Measurements from ENCODE around the gene ACBD5.
A peak's percentile ranks its signal among the peaks of the same experiment; 100 is the strongest.
"Not testable (repeated sequence)": the region's sequence is repeated elsewhere in the genome, so short reads cannot be mapped to it uniquely, and the experiment has no call there.

ACBD5 gene

DNA sequence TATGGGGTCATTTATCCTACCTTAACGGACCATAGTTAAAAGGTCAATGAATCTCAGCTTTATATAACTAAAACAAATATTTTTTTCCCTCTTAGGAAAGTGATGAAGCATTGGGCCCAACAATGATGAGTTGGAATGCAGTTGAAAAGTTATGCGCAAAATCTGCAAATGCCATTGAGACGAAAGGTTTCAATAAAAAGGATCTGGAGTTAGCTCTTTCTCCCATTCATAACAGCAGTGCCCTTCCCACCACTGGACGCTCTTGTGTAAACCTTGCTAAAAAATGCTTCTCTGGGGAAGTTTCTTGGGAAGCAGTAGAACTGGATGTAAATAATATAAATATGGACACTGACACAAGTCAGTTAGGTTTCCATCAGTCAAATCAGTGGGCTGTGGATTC is 70.7 kb downstream of the ACBD5 start:
- TF ChIP-seq, protein P1, sequence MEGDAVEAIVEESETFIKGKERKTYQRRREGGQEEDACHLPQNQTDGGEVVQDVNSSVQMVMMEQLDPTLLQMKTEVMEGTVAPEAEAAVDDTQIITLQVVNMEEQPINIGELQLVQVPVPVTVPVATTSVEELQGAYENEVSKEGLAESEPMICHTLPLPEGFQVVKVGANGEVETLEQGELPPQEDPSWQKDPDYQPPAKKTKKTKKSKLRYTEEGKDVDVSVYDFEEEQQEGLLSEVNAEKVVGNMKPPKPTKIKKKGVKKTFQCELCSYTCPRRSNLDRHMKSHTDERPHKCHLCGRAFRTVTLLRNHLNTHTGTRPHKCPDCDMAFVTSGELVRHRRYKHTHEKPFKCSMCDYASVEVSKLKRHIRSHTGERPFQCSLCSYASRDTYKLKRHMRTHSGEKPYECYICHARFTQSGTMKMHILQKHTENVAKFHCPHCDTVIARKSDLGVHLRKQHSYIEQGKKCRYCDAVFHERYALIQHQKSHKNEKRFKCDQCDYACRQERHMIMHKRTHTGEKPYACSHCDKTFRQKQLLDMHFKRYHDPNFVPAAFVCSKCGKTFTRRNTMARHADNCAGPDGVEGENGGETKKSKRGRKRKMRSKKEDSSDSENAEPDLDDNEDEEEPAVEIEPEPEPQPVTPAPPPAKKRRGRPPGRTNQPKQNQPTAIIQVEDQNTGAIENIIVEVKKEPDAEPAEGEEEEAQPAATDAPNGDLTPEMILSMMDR (IDR thresholded peaks at IDR 0.05) = no peak
- DNase-seq (ENCODE audit: low spot score) = no peak
- H3K27ac ChIP-seq = no peak overlapping the region

DNA sequence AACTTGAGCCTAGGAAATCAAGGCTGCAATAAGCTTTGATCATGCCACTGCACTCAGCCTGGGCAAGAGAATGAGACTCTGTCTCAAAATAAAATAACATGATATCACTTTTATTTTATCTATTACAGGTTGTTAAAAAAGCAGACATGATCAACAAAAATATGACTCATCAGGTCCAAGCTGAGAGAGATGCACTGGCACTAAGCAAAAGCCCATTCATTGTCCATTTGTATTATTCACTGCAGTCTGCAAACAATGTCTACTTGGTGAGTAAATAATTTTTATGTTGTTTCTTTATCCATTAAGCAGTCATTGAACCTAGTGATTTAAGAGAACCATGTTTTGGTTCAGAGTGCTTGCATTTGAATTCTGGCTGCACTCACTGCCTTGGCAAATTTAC is 82.2 kb downstream of the ACBD5 start:
- Histone ChIP-seq H3K27ac (no peak overlapping the region), H3K4me3 (no peak overlapping the region)
- DNase-seq (ENCODE audit: low spot score) = no peak
- TF ChIP-seq, protein P1 (IDR thresholded peaks at IDR 0.05) = no peak

More for the DNA sequence above, 70.7 kb downstream of the ACBD5 start:
- no peak overlapping the region for H3K4me3 ChIP-seq

DNA sequence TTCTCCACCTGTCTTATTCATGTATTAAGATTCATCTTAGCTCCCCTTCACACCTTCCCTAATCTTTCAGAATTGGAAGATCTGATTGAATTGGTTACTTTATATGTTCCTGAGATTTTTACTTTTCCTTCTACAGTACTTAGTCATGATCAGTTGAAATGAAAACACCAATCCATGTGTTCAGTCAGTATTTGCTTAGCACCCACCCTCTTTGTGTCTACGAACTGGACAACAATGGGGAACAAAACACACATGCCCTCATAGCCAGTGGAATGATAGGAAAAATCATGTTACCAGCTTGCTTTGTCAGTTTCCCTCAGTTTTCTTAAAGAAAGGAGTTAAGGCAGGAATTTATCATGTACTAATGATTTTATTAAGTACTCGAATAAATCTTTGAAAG is 83.4 kb downstream of the ACBD5 start:
- TF ChIP-seq, protein P1 (IDR thresholded peaks at IDR 0.05) = no peak
- no peak for DNase-seq (ENCODE audit: low spot score)
- H3K4me3 ChIP-seq = no peak overlapping the region
- no peak overlapping the region for H3K27ac ChIP-seq

DNA sequence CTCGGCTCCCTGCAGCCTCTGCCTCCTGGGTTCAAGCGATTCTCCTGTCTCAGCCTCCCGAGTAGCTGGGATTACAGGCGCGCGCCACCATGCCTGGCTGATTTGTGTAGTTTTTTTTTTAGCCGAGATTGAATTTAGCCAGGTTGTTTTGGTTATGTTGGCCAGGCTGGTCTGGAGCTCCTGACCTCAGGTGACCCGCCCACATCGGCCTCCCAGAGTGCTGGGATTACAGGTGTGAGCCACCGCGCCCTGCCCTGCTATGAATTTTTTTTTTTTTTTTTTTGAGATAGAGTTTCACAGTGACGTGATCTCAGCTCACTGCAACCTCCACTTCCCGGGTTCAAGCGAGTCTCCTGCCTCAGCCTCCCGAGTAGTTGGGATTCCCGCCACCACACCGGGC is 84.0 kb downstream of the ACBD5 start:
- H3K27ac ChIP-seq = peak overlapping the region in 1 of 2 donors; percentile 98
- H3K4me3 ChIP-seq = peak overlapping the region; percentile 89
- not testable (repeated sequence) for DNase-seq (ENCODE audit: low spot score)

DNA sequence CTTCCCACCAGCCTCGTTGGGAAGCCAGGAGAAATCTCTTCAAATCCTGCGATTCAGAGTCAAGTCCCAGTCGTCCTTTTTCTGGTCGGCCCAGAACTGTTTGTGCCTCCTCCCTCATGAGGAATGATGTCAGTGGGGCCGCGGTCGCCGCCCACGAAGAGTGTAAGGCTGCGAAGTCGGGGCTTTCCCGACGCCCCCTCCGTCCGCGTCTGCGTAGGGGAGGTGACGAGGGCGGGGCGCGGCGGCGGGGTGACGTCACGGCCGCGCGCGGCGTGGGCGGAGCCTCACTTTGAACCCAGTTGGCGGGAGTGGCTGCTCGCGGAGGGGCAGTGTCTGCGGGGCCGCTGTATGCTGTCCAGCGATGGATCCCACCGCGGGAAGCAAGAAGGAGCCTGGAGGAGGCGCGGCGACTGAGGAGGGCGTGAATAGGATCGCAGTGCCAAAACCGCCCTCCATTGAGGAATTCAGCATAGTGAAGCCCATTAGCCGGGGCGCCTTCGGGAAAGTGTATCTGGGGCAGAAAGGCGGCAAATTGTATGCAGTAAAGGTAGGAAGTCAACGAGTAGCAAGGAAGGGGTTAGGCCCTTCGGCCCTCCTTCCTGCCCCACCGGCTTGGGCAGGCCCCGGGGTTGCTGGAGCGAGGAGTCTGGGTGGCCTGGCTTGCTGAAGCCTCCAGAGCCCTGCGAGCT is 85.4 kb downstream of the ACBD5 start, which contains the start of gene MASTL:
TSS of gene MASTL (plus strand) at position 287 of the 689 bp plus-strand sequence. CDS start at position 362, 75 bp downstream.
- Histone ChIP-seq H3K4me3 (peak within 1 kb of the TSS; percentile 89), H3K27ac (peak within 1 kb of the TSS; percentile 93 to 98)
- TF ChIP-seq, protein P1 (IDR thresholded peaks at IDR 0.05) = no peak
- peak; percentile 95 for DNase-seq (ENCODE audit: low spot score)

DNA sequence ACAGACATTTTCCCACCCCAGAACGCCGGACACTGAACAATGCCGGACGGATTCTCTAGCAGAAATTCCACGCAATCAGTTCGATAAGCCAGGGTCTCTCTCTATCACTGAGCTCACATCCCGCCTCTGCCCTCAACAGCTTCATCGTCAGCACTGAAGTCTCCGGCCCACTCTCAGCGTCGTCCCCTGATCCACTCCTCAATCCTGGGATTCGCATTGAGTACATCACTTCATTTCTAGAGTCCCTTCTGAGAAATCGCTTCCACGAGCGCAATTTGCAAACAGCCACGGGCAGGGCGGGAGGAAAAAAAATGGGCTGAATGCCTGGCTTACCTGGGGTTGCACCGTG is 86.8 kb downstream of the ACBD5 start:
- DNase-seq (ENCODE audit: low spot score) = no peak
- TF ChIP-seq, protein P1 (IDR thresholded peaks at IDR 0.05) = no peak
- peak overlapping the region; percentile 93 to 98 for H3K27ac ChIP-seq
- peak overlapping the region; percentile 89 for H3K4me3 ChIP-seq

DNA sequence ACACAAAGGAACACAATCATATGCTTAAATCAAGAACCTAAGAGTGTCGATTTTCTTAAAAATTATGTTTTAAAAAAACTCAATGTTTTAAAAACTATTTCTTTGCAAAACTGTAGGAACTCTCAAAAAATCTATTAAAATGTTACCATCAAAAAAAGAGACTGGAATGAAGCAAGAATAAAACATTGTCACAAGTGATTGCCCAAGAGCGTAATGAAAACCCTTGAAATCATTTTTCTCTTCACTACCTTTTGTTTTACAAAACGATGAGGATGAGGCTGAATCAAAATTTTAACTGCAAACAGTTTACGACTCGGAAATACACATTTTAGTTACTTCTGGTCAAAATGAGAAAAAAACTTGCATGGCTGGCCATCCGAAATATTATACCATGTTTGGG is 87.3 kb downstream of the ACBD5 start:
- Histone ChIP-seq H3K27ac (peak overlapping the region in 1 of 2 donors; percentile 98), H3K4me3 (peak overlapping the region; percentile 89)
- DNase-seq (ENCODE audit: low spot score) = no peak
- TF ChIP-seq, protein P1 (IDR thresholded peaks at IDR 0.05) = no peak

Data from coronary artery (tissue), 2 donors.